Prostate gland (tissue), 2 donors: ENCODE data around the gene MGAT5. TPM values are rescaled to one million over a fixed set of nuclear protein-coding genes. Genes with fewer than 3 reads are reported as not detected.
"Not testable (repeated sequence)": the region's sequence is repeated elsewhere in the genome, so short reads cannot be mapped to it uniquely, and the experiment has no call there.

Source experiments
- DNase-seq: peaks from one replicate; pipeline ENCODE4 v3.0.0-alpha.2; 2019; ENCODE audit warnings: low spot score
- H3K27ac ChIP-seq, 2 donors: fragments of 200-600 bp; sonication (generic); 2 replicates each; pipeline ENCODE4 v1.5.1; 2017 to 2019
- H3K27me3 ChIP-seq: fragments of 200-600 bp; sonication (generic); replicated peaks from 2 replicates; pipeline ENCODE4 v1.5.1; 2019; ENCODE audit not compliant: insufficient read depth
- H3K36me3 ChIP-seq, 2 donors: fragments of 200-600 bp; sonication (generic); 1 replicate in 1 of 2; 2 replicates in 1 of 2; pipeline versions ENCODE4 v1.5.1 to v1.8.1; 2017 to 2019
- H3K4me1 ChIP-seq: fragments of 200-600 bp; sonication (generic); replicated peaks from 2 replicates; pipeline ENCODE4 v1.5.1; 2019
- H3K4me3 ChIP-seq, 2 donors: fragments of 200-600 bp; sonication (generic); 2 replicates each; pipeline ENCODE4 v1.5.1; 2017 to 2019
- H3K9me3 ChIP-seq: fragments of 200-600 bp; sonication (generic); 2 replicates; pipeline ENCODE4 v1.5.1; 2017
- POLR2A ChIP-seq: fragments of 450-650 bp; IDR thresholded peaks from one replicate; pipeline ENCODE4 v1.6.1; 2016; ENCODE audit warnings: antibody characterized with exemption, mild to moderate bottlenecking
- POLR2AphosphoS5 ChIP-seq: sonication (generic); formaldehyde crosslinking; IDR thresholded peaks from one replicate; pipeline ENCODE4 v1.6.1; 2017; ENCODE audit warnings: antibody characterized with exemption
- WGBS: methylation state at CpG from one replicate; pipeline ENCODE4 v1.1.5; 2018; 5-methylcytosine and 5-hydroxymethylcytosine counted together
- intact Hi-C: fragments of 100-400 bp; cut with DNase I; formaldehyde crosslinking; loops from one replicate; pipeline ENCODE4 v1.14.2; 2022
- total RNA-seq, 2 donors: library from RNA; depleted of rRNA; stranded (reverse); fragments of >200 nt; gene quantifications; one replicate each; pipeline ENCODE4 v1.1.0, GENCODE V29; 2016
- TF ChIP-seq, protein P1 (sequence below), 4 experiments: fragments of 200-600 bp in 2 of 4; fragments of 450-650 bp in 2 of 4; sonication (generic) in 2 of 4; IDR thresholded peaks; 1 replicate in 3 of 4; 2 replicates in 1 of 4; pipeline ENCODE4 v1.5.1; 2016 to 2019; ENCODE audit warnings: antibody characterized with exemption in 4 of 4, mild to moderate bottlenecking in 2 of 4, moderate library complexity in 2 of 4

MGAT5 gene
- total RNA-seq, 2 donors from 2014 or later = 20.1 to 83.2 TPM

GRCh38 chr2:134469516-134470115 lies 215.7 kb downstream of the MGAT5 start:
- Histone ChIP-seq H3K27me3 (no peaks in the 10 kb centered on the region), H3K4me3 (no peak overlapping the region), H3K27ac (no peak overlapping the region), H3K36me3 (no peaks in the 10 kb centered on the region), H3K9me3 (no peaks in the 10 kb centered on the region), H3K4me1 (no peaks in the 10 kb centered on the region)
- TF ChIP-seq POLR2A (no peak), POLR2AphosphoS5 (no peak)
- TF ChIP-seq, protein P1, sequence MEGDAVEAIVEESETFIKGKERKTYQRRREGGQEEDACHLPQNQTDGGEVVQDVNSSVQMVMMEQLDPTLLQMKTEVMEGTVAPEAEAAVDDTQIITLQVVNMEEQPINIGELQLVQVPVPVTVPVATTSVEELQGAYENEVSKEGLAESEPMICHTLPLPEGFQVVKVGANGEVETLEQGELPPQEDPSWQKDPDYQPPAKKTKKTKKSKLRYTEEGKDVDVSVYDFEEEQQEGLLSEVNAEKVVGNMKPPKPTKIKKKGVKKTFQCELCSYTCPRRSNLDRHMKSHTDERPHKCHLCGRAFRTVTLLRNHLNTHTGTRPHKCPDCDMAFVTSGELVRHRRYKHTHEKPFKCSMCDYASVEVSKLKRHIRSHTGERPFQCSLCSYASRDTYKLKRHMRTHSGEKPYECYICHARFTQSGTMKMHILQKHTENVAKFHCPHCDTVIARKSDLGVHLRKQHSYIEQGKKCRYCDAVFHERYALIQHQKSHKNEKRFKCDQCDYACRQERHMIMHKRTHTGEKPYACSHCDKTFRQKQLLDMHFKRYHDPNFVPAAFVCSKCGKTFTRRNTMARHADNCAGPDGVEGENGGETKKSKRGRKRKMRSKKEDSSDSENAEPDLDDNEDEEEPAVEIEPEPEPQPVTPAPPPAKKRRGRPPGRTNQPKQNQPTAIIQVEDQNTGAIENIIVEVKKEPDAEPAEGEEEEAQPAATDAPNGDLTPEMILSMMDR (IDR thresholded peaks at IDR 0.05) = no peak
- DNase-seq = no peak
- WGBS = 93% methylated on average over 25 of the region's 25 CpGs
- intact Hi-C loops = loop anchor here (10.0 kb wide), 1 partner anchor 425 kb away; no protein-coding TSS in a partner anchor

DNA sequence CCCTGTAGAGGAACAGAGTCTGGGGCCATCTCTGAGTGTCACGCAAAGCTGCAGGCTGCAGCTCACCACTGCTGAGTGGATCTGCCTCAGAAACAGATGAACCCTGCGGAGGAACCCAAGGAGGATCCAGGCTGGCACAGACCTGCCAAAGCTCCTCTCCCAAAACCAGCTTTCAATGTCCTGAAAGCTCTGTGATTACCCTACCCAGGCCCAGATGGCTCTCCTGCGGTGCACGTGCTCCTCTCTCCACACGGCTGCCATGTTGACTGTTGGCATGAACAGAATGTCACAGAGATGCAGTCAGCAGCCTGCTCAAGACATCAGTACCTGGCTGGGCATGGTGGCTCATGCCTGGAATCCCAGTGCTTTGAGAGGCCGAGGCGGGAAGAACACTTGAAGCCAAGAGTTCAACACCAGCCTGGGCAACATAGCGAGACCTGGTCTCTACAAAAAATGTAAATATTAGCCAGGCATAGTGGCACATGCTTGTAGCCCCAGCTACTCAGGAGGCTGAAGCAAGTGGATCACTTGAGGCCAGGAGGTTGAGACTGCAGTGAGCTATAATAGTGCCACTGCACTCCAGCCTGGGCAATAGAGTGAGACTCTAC lies 216.8 kb downstream of the MGAT5 start:
- intact Hi-C loops = no loop called here
- Histone ChIP-seq H3K4me1 (no peaks in the 10 kb centered on the region), H3K4me3 (no peak overlapping the region), H3K9me3 (no peaks in the 10 kb centered on the region), H3K27ac (no peak overlapping the region), H3K36me3 (no peaks in the 10 kb centered on the region), H3K27me3 (no peaks in the 10 kb centered on the region)
- TF ChIP-seq, protein P1 (IDR thresholded peaks at IDR 0.05) = no peak
- TF ChIP-seq POLR2A (no peak), POLR2AphosphoS5 (no peak)
- 92% methylated on average over 8 of the region's 8 CpGs for WGBS
- DNase-seq = no peak

DNA sequence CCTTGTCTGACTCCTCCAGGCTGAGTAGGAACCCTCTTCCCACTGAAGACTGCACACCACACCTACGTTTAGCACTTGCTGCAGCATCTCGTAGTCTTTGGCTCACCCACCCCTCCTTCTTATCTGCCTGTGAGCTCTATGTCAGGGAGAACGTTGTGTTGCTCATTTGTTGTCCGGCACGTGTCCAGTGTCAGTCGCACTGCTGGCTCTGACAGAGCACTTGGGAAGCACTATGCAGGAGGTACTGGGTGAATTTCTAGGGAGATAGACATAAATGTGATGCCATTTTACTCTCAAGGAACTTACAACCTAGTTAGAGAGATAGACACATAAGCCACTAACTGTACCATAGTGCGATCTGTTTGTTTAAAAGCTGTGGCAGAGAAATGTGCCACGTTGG lies 223.1 kb downstream of the MGAT5 start:
- H3K27me3 ChIP-seq, H3K4me1 ChIP-seq, H3K36me3 ChIP-seq, DNase-seq, intact Hi-C loops, H3K27ac ChIP-seq, H3K9me3 ChIP-seq, H3K4me3 ChIP-seq: not testable (repeated sequence)
- 80% methylated on average over 8 of the region's 8 CpGs for WGBS

DNA sequence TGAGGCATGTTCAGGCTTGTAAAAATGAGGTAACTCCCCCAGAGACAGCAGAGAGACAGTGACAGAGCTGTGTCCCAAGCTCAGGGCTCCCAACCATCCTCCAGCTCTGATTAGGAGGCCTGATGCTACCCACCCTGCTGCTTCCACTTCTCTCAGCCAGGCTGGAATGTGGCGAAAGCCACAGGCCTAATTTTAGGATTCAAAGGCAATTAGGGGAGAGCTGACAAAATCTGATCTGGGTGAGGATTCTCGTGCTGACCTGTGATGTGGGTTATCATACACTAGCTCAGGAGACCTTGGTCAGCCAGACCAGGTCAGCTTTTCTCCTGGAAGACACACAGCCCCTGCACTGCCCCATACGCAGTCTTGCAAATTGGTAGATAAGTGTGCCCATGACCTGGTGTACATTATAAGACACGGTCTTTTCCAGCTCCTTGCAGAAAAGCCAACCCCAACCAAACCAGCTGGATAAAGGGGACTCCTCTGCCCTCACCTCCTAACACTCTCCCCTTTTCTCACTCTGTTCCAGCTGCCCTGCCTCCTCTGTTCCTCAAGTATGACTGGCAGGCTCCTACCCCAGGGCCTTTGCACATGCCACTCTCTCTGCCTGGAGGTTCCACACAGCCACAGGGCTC lies 225.9 kb downstream of the MGAT5 start:
- DNase-seq = no peak
- no peaks in the 10 kb centered on the region for H3K4me1 ChIP-seq
- H3K36me3 ChIP-seq = no peaks in the 10 kb centered on the region
- no peaks in the 10 kb centered on the region for H3K27me3 ChIP-seq
- no peaks in the 10 kb centered on the region for H3K9me3 ChIP-seq
- intact Hi-C loops = no loop called here
- 90% methylated on average over 4 of the region's 4 CpGs for WGBS
- H3K27ac ChIP-seq = no peak overlapping the region
- TF ChIP-seq, protein P1 (IDR thresholded peaks at IDR 0.05) = no peak
- no peak for TF ChIP-seq POLR2AphosphoS5
- TF ChIP-seq POLR2A = no peak
- no peak overlapping the region for H3K4me3 ChIP-seq

DNA sequence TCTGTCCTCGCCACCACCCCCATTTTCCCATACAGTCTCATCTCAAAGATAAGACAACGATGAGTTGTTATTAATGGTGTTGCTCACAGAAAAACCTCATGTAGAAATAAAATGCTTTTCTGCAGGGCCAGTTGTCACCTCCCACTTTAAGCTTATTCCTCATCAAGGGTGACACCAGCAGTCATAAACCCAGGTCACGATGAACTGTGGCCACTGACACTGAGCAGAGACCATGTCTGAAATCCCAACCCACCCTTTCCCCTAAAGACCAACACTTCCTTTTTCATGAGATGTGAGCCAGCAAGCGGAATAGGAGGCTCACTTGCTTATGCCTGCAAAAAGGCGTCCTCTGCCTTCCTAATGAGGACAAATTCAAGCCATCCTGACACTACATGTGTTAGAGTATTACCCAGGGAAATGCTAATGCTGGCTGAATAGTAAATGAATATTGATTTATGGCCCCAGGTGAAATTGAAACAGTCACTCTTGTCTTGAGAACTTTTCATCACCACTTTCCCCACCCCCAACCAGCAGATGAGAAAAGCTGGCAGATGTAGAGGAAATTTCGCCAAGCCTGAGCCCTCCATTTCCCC lies 228.4 kb downstream of the MGAT5 start:
- intact Hi-C loops = no loop called here
- Histone ChIP-seq H3K27me3 (no peaks in the 10 kb centered on the region), H3K27ac (no peak overlapping the region), H3K9me3 (no peaks in the 10 kb centered on the region), H3K4me3 (no peak overlapping the region), H3K36me3 (no peaks in the 10 kb centered on the region), H3K4me1 (no peaks in the 10 kb centered on the region)
- DNase-seq = no peak
- WGBS = 78% methylated on average over 6 of the region's 6 CpGs
- TF ChIP-seq POLR2AphosphoS5 = no peak
- no peak for TF ChIP-seq POLR2A
- TF ChIP-seq, protein P1 (IDR thresholded peaks at IDR 0.05) = no peak
